PC-3 (cell line): ENCODE results near the gene HEATR5B.
"Not testable (repeated sequence)": the region's sequence is repeated elsewhere in the genome, so short reads cannot be mapped to it uniquely, and the experiment has no call there.

ENCODE experiments used
- EZH2 ChIP-seq: fragments of 300-600 bp; sonication (generic); IDR thresholded peaks from one replicate; pipeline ENCODE4 v1.6.1; 2017; ENCODE audit warnings: antibody characterized with exemption, mild to moderate bottlenecking, low read length; ENCODE audit not compliant: unreplicated experiment
- EZH2phosphoT487 ChIP-seq: fragments of 300-600 bp; sonication (generic); IDR thresholded peaks from 2 replicates; pipeline ENCODE4 v1.6.1; 2018; ENCODE audit warnings: mild to moderate bottlenecking, antibody characterized with exemption, low read length, borderline replicate concordance
- TF ChIP-seq, protein P1 (sequence below): fragments of 300-600 bp; sonication (generic); conservative IDR thresholded peaks from 2 replicates; pipeline ENCODE4 v1.5.1; 2017; ENCODE audit warnings: antibody characterized with exemption, low read depth, mild to moderate bottlenecking, low read length

DNA sequence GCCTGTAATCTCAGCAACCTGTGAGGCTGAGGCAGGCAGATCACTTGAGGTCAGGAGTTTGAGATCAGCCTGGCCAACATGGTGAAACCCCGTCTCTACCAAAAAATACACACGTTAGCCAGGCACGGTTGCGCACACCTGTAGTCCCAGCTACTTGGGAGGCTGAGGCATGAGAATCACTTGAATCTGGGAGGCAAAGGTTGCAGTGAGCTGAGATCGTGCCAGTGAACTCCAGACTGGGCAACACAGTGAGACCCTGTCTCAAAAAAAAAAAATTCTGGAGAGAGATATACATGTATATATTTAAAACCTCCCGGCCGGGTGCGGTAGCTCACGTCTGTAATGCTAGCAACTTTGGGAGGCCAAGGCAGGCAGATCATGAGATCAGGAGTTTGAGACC lies 84.8 kb downstream of the HEATR5B start:
- TF ChIP-seq, protein P1, sequence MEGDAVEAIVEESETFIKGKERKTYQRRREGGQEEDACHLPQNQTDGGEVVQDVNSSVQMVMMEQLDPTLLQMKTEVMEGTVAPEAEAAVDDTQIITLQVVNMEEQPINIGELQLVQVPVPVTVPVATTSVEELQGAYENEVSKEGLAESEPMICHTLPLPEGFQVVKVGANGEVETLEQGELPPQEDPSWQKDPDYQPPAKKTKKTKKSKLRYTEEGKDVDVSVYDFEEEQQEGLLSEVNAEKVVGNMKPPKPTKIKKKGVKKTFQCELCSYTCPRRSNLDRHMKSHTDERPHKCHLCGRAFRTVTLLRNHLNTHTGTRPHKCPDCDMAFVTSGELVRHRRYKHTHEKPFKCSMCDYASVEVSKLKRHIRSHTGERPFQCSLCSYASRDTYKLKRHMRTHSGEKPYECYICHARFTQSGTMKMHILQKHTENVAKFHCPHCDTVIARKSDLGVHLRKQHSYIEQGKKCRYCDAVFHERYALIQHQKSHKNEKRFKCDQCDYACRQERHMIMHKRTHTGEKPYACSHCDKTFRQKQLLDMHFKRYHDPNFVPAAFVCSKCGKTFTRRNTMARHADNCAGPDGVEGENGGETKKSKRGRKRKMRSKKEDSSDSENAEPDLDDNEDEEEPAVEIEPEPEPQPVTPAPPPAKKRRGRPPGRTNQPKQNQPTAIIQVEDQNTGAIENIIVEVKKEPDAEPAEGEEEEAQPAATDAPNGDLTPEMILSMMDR: not testable (repeated sequence)
- TF ChIP-seq EZH2phosphoT487, EZH2: not testable (repeated sequence)
